NCI-H1417 (cell line): ENCODE results near the gene PPL.
"Not testable (repeated sequence)": the region's sequence is repeated elsewhere in the genome, so short reads cannot be mapped to it uniquely, and the experiment has no call there.

Source experiments
- DNase-seq, 3 experiments: peaks; one replicate each; lab custom pipeline; 2025; lab: John Stamatoyannopoulos, UW

PPL gene

DNA sequence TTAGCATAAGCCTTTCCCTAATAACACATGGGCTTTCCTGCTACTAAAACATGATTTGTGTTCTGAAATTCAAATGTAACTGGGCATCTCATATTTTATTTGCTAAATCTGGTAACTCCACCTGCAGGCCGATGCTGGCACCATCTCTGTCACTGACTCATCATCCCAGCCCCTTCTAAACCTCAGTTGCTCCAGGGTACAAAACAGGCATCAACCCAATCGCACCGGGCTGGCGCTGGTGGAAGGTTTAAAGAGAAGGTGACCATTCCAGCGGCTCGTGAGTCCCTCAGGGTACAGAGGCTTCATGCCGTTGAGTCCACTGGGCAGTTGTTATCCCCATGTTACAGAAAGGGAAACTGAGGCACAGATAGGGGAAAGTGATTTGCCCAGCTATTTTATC is 27.1 kb downstream of the PPL start:
- DNase-seq = no peak

DNA sequence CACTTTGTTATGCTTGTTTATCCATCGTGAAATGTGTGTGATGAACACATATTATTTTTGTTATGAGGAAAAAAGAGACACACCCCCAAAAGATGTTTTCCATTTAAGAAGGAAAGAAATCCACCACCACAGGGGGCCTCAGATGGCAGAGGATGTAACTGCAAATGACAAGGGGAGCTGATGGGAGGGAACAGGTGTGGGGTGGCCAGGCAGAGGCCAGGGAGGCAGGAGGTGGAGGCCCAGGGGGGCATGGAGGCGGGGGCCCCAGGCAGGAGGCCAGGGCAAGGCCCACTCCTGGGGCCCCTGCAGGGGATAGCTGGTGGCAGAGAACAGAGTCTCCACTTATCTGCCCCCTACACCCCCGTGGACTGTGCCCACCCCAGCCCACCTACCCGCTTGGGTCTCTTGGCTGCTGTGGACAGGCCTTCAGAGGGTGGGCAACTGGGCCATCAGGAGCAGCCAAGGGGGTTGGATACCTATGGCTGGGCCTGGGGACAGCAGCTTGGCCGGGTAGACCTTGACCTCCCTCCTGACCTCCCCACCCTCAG is 28.0 kb downstream of the PPL start:
- no peak for DNase-seq

DNA sequence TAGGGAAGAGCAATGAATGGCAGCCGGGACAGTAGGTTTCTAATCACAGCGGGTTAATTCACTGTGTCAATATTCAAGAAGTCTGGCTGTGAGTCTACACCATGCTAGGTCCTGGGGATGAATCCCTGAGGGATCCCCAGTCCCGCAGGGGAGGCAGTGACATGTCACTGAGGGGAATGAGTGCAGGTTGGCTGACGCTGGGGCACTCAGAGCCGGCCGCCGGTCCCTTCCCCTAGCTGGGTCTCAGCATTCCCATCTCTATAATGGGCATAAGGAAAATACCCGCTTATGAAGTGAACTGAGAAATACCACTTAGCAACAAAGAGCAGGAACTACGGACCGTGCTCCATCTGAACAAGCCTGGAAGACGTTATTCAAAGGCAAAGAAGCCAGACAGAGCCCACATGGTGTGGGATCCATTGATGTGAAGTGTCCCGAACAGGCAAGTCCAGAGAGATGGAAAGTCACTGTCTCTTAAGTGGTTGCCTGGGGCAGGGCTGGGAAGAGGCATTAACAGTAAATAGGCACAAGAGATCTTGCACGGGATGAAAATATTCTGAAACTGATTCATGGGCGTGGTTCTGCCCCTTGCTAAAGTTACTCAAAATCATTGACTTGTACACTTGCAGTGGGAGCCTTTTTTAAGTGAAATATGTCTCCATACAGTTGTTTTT is 31.9 kb downstream of the PPL start:
- no peak for DNase-seq

DNA sequence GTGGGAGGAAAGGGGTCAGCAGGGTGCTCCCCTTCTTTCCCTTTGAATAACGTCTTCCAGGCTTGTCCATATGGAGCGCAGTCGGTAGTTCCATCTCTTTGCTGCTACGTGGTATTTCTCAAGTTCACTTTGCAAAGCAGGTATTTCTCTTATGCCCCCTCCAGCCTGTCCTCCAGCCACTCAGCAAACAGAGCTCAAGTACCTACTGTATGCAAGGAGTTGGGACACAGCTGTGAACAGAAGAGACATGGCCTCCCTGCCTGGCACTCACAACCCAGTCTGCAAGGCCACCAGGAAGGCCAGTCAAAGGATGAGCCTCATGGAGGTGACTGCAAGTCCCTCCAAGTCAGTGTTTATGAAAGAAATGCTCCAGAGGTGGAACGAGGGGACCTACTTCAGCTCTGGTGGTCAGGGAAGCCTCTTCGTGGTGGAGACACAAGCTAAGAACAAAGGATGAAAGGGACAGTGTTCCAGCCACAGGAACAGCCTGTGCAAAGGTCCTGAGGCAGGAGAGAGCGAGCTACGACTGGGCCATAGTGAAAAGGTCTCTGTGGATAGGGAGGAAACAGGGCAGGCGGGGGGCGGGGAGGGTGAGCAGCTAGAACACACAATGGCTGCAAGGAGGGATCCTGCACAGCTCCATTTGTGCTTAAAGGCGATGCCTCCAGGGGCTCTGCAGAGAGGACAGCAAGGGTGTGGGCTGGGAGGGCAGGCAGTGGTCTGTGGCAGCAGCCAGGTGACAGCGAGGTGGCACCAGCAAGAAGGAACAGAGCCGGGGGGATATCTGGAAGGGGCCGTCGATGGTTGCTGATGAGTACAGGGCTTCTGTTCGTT is 32.6 kb downstream of the PPL start:
- DNase-seq = no peak

DNA sequence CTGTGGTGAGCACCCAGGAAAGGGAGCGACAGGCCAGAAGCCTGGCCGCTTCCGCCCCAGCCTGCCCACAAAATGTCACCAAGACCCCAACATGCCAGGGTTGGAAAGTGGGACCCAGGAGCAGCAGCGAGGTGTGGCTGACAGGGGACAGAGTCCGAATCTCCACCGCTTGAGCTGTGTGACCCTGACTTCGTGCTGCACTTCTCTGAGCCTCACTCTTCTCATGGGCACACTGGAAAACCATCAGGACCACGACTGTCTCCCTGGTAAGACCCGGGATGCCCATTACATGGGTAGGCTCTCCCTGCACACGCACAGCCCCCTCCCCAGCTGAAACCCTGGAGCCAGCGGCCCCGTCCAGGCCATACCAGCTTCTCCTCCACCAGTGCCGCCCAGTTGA is 34.9 kb downstream of the PPL start:
- DNase-seq = no peak

DNA sequence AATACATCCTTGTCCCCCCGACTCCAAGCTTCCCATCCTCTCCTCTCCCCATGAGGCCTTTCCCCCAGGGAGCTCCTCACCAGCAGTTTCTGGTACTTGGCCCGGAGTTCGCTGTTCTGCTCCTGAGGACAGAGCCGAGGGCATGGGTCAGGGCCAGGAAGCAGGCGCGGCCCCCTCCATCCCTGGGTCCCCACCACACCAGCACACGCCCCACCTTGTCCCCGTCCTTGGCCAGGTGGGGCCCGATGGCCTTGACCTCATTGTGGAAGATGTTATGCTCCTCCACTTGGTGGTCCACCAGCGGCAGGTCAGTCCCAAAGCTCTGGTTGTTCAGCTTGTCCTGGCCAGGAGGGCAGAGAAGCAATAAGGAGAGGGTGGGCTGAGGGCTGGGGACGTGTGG is 36.2 kb downstream of the PPL start:
- DNase-seq = no peak

DNA sequence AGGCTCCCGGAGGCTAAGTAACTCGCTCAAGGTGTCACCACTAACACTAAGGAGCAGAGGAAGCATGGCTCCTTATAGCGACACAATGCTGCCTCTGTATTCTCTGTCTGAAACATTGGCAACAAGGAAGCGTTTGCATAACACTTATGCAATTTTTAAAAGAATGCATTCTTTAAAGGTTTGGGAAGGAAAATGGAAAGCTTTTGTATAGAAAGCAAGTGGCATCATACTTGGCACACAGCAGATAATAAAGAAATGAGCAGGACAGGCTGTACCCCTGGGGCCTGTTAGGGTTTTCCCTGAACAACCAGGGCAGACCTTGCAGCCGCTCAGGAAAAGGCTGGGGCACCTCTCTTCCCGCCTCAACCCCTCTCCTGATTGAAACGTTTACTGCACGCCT is 36.9 kb downstream of the PPL start:
- DNase-seq = no peak

DNA sequence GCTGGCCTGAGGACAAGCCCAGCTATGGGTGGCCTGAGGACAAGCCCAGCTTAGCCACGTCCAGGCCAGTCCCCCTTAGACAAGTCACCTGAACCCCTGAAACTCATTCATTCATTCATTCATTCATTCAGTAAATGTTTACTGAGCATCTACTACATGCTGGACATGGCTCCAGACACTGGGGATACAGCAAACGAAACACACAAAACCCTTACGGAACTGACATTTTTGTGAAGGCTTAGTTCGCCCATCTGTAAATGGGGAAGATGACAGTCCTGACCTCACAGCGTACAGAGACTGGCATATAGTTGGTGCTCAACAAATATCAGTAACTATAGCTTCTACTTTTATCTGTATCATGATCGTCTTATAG is 37.5 kb downstream of the PPL start:
- DNase-seq = no peak

DNA sequence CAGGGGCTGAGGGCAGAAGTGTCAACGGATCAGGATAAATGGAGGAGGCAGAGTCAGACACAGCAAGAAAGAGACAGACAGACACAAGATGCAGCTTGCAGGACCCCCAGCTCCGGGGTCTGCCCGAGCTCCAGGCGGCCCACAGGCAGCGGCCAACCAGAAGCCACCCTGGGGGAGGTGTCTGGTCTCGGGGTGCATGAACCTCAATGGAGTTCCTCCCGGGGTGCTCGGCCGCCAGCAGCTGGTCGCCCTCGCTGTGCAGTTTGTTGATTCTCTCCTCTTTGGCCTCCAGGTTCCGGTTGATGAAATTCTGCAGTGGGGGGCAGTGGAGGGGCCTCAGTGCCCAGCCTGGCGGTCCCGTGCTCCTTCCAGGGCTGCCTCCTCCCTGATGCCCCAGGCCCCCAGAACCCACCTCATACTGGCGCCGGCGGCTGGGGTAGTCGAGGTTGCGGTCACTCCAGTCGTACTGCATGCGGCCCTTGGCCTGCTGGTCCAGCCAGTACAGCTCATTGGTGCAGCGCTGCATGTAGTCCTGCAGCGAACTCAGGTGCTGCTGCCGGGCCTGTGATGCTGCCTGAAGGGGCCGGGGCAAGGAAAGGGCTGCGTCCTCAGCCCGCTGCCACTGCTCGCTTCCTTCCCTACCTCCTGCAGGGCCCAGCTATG is 38.0 kb downstream of the PPL start:
- DNase-seq = no peak

DNA sequence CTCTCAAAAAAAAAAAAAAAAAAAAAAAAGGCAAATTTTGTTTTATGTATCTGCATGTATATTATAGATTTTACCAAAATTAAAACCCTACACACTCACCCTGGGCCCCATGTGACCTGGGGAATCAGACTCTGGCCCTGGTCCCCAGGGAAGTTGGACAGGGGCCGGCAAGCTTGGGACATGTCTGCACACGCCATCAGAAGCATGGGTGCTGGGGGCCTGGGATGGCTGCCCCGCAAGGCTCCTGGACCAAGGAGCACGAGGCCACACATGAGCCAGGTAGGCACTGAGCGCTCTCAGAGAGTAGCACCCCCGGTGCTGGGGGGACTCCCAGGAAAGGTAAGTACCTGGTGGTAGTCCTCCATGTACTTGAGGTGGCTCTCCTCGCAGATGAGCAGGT is 39.6 kb downstream of the PPL start:
- no peak for DNase-seq

DNA sequence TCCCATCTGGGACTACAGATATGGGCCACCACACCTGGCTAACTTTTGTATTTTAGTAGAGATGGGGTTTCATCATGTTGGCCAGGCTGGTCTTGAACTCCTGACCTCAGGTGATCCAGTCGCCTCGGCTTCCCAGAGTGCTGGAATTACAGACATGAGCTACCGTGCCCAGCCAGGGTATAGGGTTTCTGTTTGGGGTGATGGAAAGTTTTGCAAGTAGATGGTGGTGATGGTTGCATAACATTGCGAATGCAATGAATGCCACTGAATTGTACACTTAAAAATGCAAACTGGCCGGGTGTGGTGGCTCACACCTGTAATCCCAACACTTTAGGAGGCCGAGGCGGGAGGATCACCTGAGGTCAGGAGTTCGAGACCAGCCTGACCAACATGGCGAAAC is 40.2 kb downstream of the PPL start:
- not testable (repeated sequence) for DNase-seq

DNA sequence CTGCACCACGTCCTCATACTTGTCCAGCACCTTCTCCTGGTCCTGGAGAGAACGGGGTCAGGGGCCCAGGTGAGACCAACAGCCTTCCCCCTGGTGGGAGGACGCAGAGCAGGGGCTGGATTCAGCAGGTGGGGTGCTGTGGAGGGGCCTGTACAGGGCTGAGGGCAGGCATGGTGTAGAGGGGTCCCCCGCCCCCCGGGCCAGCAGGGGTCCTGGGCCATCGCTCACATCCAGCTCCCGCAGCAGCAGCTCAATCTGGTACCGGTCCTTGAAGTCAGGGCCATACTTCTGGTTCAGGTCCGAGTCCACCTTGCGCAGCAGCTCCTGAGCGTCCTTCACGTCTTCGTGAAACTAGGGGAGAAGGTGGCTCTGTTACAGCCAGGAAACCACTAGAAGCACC is 41.6 kb downstream of the PPL start:
- no peak for DNase-seq

DNA sequence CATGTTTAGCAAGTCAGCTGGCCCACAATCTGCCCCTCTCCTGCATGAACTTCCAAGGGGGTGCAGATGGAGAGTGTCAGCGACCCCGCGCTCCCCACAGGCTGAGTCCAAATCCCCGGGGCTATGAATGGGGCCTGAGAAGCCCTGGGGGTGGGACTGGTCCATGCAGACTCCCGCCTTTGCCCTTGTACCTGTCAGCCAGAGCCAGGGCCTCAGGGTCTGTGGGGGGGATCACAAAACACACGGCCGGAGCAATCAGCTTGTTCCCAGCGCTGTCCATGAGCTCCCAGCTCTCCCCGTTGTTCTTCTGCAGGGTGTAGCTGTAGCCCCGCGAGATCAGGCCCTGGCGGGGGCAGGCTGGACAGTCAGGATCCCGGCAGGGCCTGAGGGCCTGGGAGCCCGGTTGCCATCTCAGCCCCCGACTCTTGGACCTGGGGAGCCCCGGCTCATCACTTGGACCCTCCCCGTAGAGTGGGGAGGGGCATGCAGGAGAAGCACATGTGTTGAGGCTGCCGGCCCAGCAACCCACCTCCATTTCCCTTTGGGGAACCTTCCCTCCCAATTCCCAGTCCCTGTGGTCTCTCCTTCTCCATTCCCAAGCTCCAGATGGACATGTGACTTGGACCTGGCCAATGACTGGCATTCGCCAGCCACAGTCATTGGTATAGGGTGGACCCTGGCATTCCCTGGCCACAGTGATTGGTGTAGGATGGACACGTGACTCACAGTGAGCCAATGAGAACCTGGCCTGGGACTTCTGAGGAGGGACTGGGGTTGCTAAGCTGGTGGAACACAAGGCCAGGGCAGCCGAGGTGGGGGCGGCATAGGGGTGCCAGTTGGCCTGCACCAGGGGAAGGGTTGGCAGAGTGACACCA is 42.4 kb downstream of the PPL start:
- peak in 1 of 3 experiments; percentile 2 for DNase-seq

DNA sequence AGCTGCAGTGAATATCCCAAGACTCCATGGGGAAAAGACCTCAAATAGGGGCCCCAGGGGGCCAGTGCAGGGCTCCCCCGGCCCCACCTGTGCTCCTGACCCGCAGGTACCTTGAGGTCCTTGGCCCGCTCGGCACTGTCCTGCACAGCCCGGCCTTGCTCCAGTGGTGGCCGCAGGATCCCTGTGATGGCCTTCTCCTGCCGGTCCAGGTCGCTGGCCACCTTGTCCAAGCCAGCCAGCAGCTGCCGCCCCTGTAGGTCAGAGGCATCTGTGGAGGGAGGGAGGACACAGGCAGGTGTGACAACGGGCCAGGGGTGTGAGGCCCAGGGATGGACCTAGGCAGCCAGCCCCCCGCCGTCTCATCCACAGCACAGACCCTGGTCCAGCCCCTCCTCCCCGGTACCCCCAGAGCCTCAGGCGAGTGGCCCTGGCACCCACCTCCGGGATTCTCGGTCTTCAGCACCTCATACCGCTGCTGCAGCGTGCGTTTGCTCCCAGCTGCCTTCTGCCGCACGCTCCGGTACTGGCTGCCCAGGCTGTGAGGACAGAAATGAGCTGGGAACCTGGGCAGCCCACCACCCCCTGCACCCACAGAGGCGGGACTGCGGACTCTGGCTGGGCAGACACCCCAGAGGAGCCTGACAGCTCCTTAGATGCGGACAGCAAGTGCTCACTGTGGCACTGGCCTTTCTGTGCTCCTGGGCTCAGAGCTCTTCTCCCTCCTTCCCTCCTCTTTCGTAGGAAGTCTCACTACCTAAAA is 43.7 kb downstream of the PPL start:
- DNase-seq = no peak

DNA sequence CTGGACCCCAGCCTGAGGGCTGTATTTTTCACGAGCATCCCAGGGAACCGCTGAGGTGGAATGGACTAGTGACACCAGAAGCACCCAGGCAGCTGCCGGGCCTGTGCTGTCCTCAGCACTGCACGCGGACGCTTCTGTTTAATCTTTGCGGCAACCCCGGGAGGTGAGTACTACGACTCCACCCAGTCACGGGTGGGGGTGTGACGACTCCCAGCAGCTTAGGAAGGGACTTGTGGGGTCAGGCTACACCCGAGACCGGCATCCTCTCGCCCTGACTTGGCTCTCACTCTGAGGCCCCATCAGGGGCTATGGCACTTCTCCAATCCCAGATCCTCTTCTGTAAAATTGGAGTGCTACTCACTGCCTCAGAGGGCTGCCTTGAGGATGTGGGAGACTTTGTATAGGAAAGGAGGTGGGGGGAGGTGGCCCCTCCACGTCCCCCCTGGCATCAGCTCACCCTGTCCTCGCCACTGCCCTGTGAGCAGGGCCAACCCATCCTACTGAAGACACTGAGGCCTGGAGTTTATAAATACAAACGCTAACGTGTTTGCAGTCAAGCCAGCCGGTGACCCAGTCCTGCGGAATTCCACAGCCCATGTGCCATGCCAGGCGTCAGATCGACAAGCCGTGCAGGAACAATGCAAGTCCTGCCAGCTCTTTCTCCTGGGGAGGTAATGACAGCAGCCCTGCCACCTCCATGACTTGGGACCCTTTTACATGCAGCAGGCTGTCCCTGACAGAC is 44.4 kb downstream of the PPL start:
- DNase-seq = no peak

DNA sequence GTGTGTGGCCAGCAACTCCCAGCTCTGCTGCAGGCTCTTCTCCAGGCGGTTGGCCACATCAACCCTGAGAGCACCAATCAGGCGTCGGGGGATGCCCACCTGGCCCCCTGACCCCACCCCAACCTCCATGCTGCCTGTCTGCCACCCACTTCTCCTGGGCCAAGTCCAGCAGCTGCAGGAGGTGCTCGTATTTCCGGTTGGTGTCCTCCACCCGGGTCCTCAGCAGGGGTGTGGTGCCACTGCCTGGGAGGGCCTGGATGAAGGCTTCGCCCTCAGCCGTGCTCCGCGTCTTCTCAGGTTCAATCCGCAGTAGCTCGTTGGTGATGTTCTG is 45.1 kb downstream of the PPL start:
- no peak for DNase-seq

DNA sequence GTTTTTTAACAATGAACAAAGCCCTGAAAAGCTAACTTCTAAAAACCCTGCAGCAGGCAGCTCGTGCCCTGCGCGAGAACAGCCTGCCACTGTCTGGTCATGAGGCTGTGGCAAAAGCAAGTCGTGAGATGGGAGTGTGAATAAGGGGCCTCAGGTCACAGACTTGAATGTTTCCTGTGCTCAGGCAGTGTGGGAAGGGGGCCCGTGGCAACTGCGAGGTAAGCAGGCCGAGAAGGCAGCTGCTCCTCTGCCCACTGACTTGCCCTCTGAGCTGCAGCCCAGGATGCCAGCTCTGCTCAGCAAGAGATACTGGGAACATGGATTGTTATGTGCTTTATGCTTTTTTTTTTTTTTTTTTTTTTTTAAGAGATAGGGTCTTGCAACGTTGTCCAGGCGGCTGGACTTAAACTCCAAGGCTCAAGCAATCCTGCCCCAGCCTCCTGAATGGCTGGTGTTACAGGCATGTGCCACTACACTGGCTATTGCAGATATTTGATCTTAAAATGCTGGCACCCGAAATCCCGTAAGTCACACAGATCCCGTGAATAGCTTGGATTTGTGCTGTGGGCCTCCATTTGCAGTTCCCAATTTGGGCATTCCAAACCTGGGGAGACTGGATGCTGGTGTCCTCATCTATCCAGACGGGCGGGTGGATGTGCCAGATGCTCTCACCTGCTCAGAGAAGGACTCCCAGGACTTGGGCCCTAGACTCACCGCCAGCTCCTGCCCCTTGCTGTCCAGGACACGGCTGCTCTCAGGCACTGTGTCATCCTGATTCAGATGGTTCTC is 45.7 kb downstream of the PPL start:
- DNase-seq = no peak

DNA sequence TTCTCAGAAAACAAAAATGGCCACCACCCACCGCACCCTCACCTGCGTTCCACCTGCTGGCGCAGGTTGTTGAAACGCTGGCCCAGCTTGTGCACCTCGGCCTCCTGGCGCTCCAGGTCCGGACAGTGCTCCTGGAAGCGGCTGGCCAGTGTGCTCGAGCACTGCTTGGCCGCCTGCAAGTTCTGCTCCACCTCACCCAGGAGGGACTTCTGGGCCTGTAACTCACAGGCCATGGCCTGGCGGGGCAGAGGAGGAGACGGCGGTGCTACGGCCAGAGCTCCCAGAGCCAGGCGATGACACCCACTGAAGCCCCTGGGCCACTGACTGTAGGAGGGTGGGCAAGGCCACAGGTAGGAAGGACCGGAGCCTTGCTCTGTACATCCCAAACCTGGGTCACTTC is 46.3 kb downstream of the PPL start:
- no peak for DNase-seq

DNA sequence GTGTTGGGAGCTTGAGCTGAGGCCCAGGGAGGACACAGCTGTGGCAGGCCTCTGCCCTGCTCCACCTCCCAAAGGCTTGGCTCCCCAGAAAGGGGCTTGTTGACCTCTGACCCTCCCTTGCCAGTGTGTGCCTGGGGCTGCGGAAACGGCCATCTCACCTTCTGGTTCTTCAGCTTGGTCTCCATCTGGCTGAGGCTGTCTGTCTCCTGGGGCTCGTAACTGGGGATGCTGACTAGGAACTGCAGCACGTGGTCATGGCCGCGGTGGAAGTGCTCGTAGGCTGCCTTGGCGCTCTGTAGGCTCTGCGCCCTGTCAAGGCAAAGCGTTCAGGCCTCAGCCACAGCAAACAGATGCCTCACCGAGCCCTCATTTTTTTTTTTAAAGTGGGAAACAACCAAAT is 46.9 kb downstream of the PPL start:
- DNase-seq = peak in 1 of 3 experiments; percentile 0
